Stimulated activated CD4-positive, alpha-beta T cell treated with anti-CD3 and anti-CD28 coated beads, Interleukin-15, amount 100 ng/mL, for 1 hour (primary cell): ENCODE measurements around the gene CACNG5.
"Not testable (repeated sequence)": the region's sequence is repeated elsewhere in the genome, so short reads cannot be mapped to it uniquely, and the experiment has no call there.

Source experiments
- DNase-seq, 2 donors: peaks; one replicate each; pipeline ENCODE4 v3.0.0-alpha.2; 2020; ENCODE audit warnings: low read depth in 1 of 2, low spot score in 1 of 2

Gene CACNG5

GRCh38 chr17:66849032-66849655 lies 14.2 kb downstream of the CACNG5 start:
- DNase-seq = no peak

GRCh38 chr17:66849851-66850580 lies 15.1 kb downstream of the CACNG5 start:
- no peak for DNase-seq

- DNase-seq = no peak
Observed at GRCh38 chr17:66850692-66851091, 15.8 kb downstream of the CACNG5 start.

GRCh38 chr17:66855204-66855603 lies 20.3 kb downstream of the CACNG5 start:
- no peak for DNase-seq

GRCh38 chr17:66858226-66859083 lies 23.5 kb downstream of the CACNG5 start:
- no peak for DNase-seq

- DNase-seq = no peak
Observed at GRCh38 chr17:66859353-66859752, 24.4 kb downstream of the CACNG5 start.

- no peak for DNase-seq
Observed at GRCh38 chr17:66860204-66860603, 25.3 kb downstream of the CACNG5 start.

GRCh38 chr17:66863820-66864219 lies 28.9 kb downstream of the CACNG5 start:
- no peak for DNase-seq

GRCh38 chr17:66865151-66865550 lies 30.2 kb downstream of the CACNG5 start:
- DNase-seq = no peak

GRCh38 chr17:66873962-66874361 lies 39.0 kb downstream of the CACNG5 start:
- no peak for DNase-seq

- DNase-seq = no peak
Observed at GRCh38 chr17:66884931-66885330, 50.0 kb downstream of the CACNG5 start.

GRCh38 chr17:66885417-66885816 lies 50.5 kb downstream of the CACNG5 start:
- DNase-seq = no peak

- no peak for DNase-seq
Observed at GRCh38 chr17:66889480-66890230, 54.7 kb downstream of the CACNG5 start.

- no peak for DNase-seq
Observed at GRCh38 chr17:66892246-66892645, 57.3 kb downstream of the CACNG5 start.

- no peak for DNase-seq
Observed at GRCh38 chr17:66893382-66893781, 58.5 kb downstream of the CACNG5 start.

- no peak for DNase-seq
Observed at GRCh38 chr17:66893863-66894262, 58.9 kb downstream of the CACNG5 start.

GRCh38 chr17:66897141-66897540 lies 62.2 kb downstream of the CACNG5 start:
- no peak for DNase-seq

GRCh38 chr17:66898536-66898935 lies 63.6 kb downstream of the CACNG5 start:
- no peak for DNase-seq

- DNase-seq = no peak
Observed at GRCh38 chr17:66900126-66901010, 65.5 kb downstream of the CACNG5 start.

- DNase-seq = not testable (repeated sequence)
Observed at GRCh38 chr17:66903296-66903695, 68.4 kb downstream of the CACNG5 start.
